ENCODE data around the gene PGPEP1. TPM values are rescaled to one million over a fixed set of nuclear protein-coding genes. Genes with fewer than 3 reads are reported as not detected.
A peak's percentile ranks its signal among the peaks of the same experiment; 100 is the strongest.

The PGPEP1 gene
- polyA plus RNA-seq, 3 donors = 10.3 to 25.1 (median 10.3) TPM

DNA sequence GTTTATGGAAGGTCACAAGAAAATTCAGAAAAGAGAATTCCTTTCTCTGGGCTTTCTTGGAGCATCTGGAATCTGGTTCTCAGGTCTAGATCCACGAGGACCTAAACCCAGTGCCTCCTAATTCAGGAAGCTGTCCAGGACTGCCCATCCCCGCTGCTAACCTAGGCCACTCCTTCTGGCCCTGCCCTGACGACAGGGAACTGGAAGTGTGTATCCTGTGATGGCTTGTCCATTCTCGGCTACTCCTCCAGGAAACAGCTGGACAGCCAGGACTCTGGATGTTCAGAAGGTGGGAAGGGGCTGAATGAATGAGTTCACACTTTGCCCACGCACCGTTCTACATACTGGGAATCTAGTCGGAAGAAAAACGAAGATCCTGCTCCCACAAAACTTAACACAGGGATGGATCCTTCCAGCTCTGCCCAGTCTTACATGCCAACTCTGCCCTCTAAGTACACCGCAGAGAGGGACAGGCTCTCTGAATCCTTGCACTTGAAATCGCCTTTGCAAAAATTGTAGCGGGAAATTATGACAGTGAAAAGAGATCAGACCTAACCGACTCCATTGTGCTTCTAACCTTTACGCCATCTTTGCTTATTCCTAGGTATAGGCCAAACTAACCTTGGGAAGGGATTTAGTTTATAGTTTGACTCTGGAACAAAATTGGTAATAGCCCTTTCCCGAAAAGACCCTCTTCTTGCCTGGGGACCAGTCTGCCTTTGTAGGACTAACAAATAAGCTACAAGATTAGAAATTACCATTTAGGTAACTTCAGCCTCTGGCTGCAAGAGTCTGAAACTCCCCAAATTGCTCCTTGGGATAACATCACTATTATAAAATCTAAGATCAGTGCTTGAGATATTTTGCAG, 19.3 kb upstream of the PGPEP1 start:
- peak overlapping the region; percentile 88 to 89 for H3K27ac ChIP-seq (ENCODE audit: low read depth in 1 of 2, low read length in 2 of 2)
- no peaks in the 10 kb centered on the region for H3K36me3 ChIP-seq (replicated peaks in 1 of 2; ENCODE audit: control insufficient read depth in 1 of 2, insufficient read depth in 2 of 2, low read length in 2 of 2)
- H3K4me3 ChIP-seq (replicated peaks in 1 of 3; ENCODE audit: low read depth in 2 of 3, low read length in 3 of 3) = peak overlapping the region in 1 of 3 experiments; percentile 93
- H3K4me1 ChIP-seq (ENCODE audit: control insufficient read depth in 1 of 2, insufficient read depth in 2 of 2, low read length in 2 of 2) = peaks cover 67 to 73% of the 10 kb centered on the region in 2 donors
- no peaks in the 10 kb centered on the region for H4K20me1 ChIP-seq (ENCODE audit: insufficient read depth, low read length)
- H2AFZ ChIP-seq (ENCODE audit: insufficient read depth, low read depth, low read length, poor library complexity, severe bottlenecking) = no peak overlapping the region
- peaks cover 65% of the 10 kb centered on the region for H3K79me2 ChIP-seq (ENCODE audit: insufficient read depth, low read length)
- H3K36me3 Mint-ChIP-seq = peaks cover under 1 to 4% of the 10 kb centered on the region in 2 donors
- no peaks in the 10 kb centered on the region for H3K27me3 ChIP-seq (ENCODE audit: control insufficient read depth in 2 of 2, insufficient read depth in 2 of 2, low read length in 2 of 2)
- peak overlapping the region; percentile 81 for H3K4me2 ChIP-seq (replicated peaks; ENCODE audit: extremely low read depth, low read length, poor library complexity, severe bottlenecking)
- peak in 2 of 3 donors; percentile 40 to 45 for DNase-seq
- no peak overlapping the region for H3K9ac ChIP-seq (ENCODE audit: insufficient read depth, low read length, poor library complexity, severe bottlenecking)
- peaks cover 67% of the 10 kb centered on the region for H3K4me1 Mint-ChIP-seq
- no peaks in the 10 kb centered on the region for H3K27me3 Mint-ChIP-seq (ENCODE audit: low read depth in 3 of 3)
- no peaks in the 10 kb centered on the region for H3K9me3 ChIP-seq (replicated peaks in 1 of 2; ENCODE audit: control insufficient read depth in 1 of 2, insufficient read depth in 1 of 2, low read length in 2 of 2)
- 53% methylated on average over 8 of the region's 14 CpGs for WGBS (ENCODE audit: insufficient coverage)
- peak overlapping the region; percentile 90 to 95 (median 92) for H3K27ac Mint-ChIP-seq
- TF ChIP-seq, protein P1, sequence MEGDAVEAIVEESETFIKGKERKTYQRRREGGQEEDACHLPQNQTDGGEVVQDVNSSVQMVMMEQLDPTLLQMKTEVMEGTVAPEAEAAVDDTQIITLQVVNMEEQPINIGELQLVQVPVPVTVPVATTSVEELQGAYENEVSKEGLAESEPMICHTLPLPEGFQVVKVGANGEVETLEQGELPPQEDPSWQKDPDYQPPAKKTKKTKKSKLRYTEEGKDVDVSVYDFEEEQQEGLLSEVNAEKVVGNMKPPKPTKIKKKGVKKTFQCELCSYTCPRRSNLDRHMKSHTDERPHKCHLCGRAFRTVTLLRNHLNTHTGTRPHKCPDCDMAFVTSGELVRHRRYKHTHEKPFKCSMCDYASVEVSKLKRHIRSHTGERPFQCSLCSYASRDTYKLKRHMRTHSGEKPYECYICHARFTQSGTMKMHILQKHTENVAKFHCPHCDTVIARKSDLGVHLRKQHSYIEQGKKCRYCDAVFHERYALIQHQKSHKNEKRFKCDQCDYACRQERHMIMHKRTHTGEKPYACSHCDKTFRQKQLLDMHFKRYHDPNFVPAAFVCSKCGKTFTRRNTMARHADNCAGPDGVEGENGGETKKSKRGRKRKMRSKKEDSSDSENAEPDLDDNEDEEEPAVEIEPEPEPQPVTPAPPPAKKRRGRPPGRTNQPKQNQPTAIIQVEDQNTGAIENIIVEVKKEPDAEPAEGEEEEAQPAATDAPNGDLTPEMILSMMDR (IDR thresholded peaks at IDR 0.05) = no peak
- peak overlapping the region; percentile 78 to 85 for H3K4me3 Mint-ChIP-seq
- intact Hi-C loops (cut with micrococcal nuclease) = loop anchor here (2.0 to 5.0 kb wide), 2 partner anchors 14 to 129 kb away; partner anchors contain the start of gene MPV17L2 (in 1 of the 2)
- H3K9me3 Mint-ChIP-seq = no peaks in the 10 kb centered on the region

DNA sequence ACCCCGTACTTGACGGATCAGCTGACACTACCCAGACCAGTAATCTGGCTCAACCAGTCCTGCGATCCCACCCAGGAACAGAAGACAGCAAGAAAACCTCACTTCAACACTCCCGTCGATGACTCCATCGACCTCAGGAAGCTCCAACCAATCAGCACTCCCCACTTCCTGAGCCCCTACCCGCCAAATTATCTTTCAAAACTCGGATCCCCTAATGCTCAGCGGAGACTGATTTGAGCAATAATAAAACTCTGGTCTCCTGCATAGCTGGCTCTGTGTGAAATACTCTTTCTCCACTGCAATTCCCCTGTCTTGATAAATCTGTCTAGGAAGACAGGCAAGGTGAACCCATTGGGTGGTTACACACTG, 18.7 kb upstream of the PGPEP1 start:
- Mint-ChIP-seq H3K27ac (peak overlapping the region; percentile 90 to 93 (median 92)), H3K9me3 (no peaks in the 10 kb centered on the region), H3K27me3 (ENCODE audit: low read depth in 3 of 3) (no peaks in the 10 kb centered on the region), H3K4me3 (peak overlapping the region; percentile 78 to 85), H3K4me1 (peaks cover 65% of the 10 kb centered on the region), H3K36me3 (peaks cover 0 to 4% of the 10 kb centered on the region in 2 donors)
- peak overlapping the region in 1 of 3 experiments; percentile 93 for H3K4me3 ChIP-seq (replicated peaks in 1 of 3; ENCODE audit: low read depth in 2 of 3, low read length in 3 of 3)
- peaks cover 65 to 71% of the 10 kb centered on the region in 2 donors for H3K4me1 ChIP-seq (ENCODE audit: control insufficient read depth in 1 of 2, insufficient read depth in 2 of 2, low read length in 2 of 2)
- intact Hi-C loops (cut with micrococcal nuclease) = loop anchor here (2.0 to 5.0 kb wide), 3 partner anchors 15 to 129 kb away; partner anchors contain the start of gene MPV17L2 (in 1 of the 2)
- H4K20me1 ChIP-seq (ENCODE audit: insufficient read depth, low read length) = no peaks in the 10 kb centered on the region
- no peaks in the 10 kb centered on the region for H3K9me3 ChIP-seq (replicated peaks in 1 of 2; ENCODE audit: control insufficient read depth in 1 of 2, insufficient read depth in 1 of 2, low read length in 2 of 2)
- no peak overlapping the region for H3K9ac ChIP-seq (ENCODE audit: insufficient read depth, low read length, poor library complexity, severe bottlenecking)
- 6% methylated on average over 7 of the region's 9 CpGs for WGBS (ENCODE audit: insufficient coverage)
- TF ChIP-seq, protein P1 (IDR thresholded peaks at IDR 0.05) = no peak
- H3K79me2 ChIP-seq (ENCODE audit: insufficient read depth, low read length) = peaks cover 61% of the 10 kb centered on the region
- no peaks in the 10 kb centered on the region for H3K27me3 ChIP-seq (ENCODE audit: control insufficient read depth in 2 of 2, insufficient read depth in 2 of 2, low read length in 2 of 2)
- H3K27ac ChIP-seq (ENCODE audit: low read depth in 1 of 2, low read length in 2 of 2) = peak overlapping the region; percentile 59 to 89
- DNase-seq = no peak
- H2AFZ ChIP-seq (ENCODE audit: insufficient read depth, low read depth, low read length, poor library complexity, severe bottlenecking) = no peak overlapping the region
- peak overlapping the region; percentile 81 for H3K4me2 ChIP-seq (replicated peaks; ENCODE audit: extremely low read depth, low read length, poor library complexity, severe bottlenecking)
- no peaks in the 10 kb centered on the region for H3K36me3 ChIP-seq (replicated peaks in 1 of 2; ENCODE audit: control insufficient read depth in 1 of 2, insufficient read depth in 2 of 2, low read length in 2 of 2)

Measured in CD14-positive monocyte (primary cell).